GM21390 (cell line): ENCODE data around the gene GBX2.
"Not testable (repeated sequence)": the region's sequence is repeated elsewhere in the genome, so short reads cannot be mapped to it uniquely, and the experiment has no call there.

Experiments
- ATAC-seq: cut with Tn5 transposase; IDR thresholded peaks from one replicate; pipeline ENCODE4 v1.9.1; 2021; ENCODE audit not compliant: unreplicated experiment

GBX2 gene

DNA sequence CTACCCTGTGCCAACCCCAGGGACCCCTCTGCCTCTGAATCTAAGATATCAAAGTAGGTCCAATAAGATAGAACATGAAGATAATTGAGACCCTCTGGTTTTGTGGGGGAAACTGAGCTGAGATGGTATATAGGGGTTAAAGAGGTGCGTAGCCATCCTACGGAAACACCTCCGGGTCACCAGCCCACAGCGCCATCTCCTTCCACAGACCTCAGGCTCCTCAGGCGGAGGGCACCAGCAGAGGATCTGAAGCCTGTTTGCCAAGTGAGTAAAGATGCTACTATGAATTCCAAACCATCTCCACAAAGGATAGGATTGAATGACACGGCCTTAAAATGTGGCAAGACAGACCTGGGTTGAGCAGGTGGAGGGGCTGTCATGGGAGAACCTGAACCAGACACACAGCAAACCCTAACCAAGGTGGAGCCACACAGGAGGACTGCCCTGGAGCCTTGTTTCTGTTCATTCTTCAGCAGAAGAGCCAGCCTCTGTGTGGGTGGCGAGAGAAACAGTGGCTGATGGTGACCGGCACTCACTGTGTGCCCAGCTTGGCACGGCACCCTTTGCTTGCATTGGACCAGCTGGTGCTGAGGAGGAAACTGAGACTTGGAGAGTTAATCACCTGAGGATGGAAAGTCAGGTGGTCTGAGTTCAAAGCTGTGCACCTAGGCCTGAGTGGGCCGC, 10.2 kb downstream of the GBX2 start:
- ATAC-seq: no peak

DNA sequence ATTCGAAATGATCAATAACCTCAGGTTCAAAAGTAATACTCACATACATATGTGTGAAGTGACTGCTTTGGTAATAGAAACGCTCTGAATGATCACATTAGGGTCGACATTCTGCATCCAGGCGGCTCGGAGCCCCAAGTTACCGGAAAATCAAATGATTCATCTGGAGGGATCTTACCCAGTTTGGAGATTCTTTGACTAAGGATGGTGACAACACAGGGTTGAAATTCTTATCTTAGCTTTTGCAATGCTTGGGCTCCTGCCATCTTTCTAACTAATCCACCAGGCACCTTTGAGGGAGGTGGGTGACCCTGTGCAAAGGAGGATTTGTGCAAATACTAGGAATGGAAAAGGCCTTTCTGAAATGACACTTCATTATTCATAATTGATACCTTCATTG, 10.8 kb downstream of the GBX2 start:
- no peak for ATAC-seq

DNA sequence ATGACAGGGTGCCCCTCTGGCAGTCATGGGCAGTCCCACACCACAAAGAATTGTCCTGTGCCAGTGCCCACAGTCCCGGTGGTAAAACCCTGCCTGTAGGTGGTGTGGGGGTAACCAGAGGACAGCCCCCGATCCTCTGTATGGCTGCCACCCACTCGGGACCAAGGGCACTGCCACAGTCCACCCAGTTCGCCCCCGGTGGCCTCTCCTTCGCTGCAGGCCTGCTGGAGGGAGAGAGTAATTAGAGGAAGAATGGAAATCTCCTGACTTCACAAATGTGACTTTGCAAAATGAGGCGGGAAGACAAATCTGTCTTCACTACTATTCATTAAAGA, 11.4 kb downstream of the GBX2 start:
- ATAC-seq: no peak

DNA sequence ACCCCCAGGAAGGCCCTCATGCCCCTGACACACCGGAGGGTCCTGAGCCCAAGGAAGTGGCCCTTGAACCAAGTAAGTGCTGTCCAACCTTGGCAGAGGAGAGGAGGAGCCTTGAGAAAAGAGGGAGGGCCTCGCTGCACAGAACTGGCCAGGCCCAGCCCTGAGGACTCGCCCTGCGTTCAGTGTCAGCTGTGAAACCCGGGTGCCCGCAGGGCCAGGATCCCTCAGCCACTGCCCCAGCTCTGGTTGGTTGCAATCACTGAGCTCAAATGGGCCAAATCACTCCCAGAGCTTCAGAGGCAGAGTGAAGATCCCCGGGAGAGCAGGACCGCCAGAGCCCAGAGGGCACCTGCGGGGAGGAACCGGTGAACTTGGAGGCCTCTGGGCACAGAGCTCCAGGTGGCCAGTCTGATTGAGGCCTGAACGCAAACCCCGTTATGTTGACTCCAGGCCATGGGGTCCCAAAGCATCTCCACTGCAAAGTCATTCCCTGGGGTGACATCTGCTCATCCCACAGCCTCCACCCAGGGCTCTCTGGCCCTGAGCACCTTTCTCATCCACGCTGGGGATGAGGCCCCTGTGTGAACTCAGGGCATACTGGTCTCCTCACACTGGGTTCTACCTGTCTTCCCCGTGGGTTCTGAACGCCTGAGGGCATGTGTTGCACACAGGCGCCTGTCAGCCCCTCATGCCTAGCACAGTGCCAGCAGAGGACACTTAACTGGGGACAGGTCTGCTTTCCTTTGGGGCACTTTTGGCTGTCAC, 11.9 kb downstream of the GBX2 start:
- ATAC-seq: no peak

DNA sequence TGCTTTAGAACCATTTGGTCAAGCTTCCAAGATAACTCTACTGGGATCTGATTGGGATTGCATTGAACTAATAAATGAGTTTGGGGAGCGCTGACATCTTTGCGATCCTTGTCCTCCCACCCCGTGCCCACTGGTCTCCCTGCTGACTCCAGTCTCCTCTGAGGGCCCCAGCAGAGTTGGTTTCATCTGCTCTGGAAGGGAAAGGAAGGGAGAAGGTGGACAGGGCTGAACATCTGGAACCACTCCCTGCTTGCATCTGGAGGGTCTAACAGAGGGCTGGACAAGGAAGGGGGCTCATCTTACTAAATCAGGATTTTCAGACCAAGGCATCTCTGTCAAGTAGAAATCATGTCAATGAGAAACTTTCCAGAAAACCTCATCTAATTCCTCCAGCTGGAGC, 12.8 kb downstream of the GBX2 start:
- no peak for ATAC-seq

DNA sequence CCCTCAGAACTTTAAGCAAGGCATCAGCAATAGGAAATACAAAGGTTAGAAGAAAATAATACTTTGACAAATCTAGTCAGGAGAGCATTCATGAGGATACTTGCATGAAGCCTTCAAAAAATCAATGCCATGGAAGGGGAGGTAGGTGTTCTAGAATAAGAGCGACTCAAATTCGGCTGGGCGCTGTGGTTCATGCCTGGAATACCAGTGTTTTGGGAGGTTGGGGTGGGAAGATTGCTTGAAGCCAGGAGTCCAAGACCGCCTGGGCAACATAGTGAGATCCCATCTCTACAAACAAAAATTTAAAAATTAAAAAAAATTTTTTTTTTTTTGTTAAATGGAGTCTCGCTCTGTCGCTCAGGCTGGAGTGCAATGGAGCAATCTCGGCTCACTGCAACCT, 21.8 kb downstream of the GBX2 start:
- ATAC-seq: no peak

DNA sequence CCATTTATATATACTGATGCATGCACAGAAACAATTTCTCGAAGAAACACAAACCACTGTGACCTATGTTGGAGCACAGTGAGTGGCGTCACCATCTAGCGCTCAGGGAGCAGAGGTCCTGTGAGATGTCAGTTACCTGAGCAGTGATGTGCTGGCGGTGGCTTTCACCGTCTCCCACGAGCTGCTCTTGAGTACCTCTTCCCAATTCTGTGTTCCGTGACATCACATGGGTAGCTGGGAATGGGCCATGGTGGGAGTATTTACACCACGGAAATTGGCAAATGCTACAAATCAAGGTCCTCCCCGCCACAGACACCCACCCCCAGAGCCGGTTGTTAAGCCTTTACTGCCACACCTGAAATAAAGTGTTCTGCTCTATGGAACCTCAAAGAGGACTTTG, 24.4 kb downstream of the GBX2 start:
- ATAC-seq: no peak

DNA sequence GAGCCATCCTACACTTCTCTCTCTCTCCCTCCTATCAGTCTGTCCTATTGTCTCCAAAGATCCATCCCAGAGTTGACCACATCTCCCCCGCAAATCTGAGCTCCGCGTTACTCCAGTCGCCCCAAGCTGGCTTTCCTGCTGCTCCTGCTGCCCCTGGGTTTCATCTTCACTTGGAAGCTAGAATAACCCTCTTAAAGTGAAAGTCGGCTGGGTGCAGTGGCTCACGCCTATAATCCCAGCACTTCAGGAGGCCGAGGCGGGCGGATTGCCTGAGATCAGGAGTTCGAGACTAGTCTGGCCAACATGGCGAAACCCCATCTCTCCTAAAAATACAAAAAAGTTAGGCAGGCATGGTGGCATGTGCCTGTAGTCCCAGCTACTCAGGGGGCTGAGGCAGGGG, 26.6 kb downstream of the GBX2 start:
- not testable (repeated sequence) for ATAC-seq

DNA sequence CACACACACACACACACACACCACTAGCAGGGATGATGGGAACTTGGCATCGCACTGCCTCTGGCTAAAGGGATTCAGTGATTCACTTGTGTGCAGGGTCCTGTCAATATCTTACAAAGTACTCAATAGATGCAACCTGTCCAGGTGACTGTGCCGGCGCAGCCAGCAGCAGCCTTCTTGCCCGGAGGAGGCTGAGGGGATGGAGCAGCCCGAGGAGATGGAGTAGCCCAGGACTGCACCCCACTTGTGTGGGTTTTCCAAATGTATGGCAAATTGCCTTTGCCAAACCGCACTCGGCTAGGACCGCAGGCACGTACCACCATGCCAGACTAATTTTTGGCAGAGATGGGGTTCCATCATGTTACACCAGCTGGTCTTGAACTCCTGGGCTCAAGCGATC, 31.1 kb downstream of the GBX2 start:
- no peak for ATAC-seq

DNA sequence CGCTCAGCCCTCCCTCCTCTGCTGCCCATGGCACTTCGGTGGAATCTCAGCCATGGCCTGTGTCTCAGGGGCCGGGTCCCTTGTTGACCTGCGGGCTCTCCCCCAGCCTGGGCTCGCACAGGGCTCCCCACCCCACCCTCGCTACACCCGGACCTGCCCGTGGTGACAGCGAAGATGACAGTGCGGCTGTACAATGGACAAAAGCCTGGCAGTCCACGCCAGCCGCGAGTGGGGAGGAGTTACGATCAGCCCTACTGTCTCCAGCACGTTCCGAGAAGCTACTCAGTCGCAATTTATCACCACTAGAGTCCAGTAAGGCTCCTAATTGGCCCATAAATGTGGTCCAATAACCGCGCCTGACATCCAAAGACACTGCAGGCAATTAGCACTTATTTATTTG, 31.6 kb downstream of the GBX2 start:
- no peak for ATAC-seq

DNA sequence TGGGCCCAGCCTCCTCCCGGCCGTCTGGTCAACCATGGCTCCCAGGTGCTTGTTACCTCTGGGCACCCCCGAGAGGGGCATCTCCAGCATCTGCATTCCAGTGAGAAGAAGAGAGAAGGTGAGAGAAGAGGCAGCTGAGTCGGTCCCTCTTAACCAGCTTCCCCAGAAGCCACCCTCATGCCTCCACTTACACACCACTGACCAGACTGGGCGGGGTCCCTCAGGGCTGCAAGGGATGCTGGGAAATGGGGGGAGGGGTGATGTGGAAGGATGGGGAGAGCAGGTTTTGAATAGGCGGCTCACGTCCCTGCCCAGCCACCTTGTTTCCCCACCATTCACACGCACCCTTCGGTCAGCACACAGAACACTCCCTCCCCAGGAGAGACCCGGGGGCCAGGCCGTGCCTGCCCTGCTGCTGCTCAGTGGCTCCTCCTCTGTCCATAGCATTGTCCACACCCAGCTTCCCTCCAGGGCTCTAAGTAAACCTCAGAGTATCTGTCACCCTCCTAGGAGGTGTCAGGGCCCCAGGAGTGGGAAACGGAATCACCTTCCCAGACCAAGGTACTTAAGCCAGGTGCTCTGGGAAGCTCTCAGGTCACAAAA, 34.7 kb downstream of the GBX2 start:
- ATAC-seq: no peak

DNA sequence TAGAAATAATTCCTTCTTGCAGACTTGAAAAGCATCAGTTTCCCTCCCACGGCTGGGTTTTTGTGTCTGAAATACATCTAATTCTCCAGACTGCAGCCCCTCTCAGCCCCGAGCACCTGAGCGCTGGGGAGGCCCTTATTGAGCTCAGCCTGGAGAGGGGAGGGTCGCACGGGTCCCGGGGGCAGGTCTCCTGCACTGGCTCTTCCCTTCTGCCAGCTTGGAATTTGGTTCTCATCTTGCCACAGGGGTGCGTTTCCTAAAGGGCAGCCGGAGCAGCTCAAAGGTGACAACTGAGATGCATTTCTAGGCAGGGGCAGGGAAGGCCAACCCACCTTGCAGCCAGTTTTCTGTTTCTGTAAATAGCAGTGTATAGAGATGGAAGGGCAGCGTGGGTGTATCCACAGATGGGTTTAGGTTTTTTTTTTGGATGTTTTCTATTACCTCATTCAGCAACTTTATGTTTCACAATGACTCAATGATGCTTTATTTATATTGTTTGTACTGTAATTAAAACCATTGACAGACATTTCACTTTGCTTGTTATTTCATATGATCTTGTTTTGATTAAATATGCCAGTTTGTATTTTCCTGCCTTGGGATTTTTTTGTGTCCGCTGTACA, 37.0 kb downstream of the GBX2 start:
- no peak for ATAC-seq

DNA sequence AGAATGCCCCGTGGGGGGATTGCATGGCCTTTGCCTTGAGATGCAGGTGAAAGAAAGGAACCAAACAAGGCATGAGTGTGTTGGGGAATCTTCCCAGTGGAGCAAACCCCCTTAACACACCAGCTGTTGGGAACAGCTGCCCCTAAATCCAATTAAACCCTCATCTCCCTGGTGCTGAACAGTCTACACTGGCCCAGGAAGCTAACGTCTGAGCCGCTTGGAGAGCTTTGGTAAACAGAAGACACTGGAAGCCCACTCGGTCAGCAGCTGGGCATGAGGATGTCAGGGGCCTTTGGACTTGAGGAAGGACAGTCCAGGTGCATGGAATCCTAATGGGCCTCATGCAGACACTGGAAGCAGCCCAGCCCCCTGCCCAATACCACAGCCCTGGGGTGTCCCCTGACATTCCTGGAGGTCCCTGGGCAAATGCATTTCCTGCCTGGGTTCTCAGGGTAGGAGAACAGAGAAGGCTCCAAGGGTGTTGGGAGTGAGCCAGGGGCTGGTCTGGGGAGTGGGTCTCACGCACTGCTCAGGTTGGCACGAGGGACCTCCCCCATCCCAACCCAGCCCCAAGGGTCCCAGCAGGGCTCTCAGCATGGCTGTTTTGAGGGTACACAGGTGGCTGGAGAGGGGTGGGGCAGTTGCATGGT, 37.7 kb downstream of the GBX2 start:
- no peak for ATAC-seq

DNA sequence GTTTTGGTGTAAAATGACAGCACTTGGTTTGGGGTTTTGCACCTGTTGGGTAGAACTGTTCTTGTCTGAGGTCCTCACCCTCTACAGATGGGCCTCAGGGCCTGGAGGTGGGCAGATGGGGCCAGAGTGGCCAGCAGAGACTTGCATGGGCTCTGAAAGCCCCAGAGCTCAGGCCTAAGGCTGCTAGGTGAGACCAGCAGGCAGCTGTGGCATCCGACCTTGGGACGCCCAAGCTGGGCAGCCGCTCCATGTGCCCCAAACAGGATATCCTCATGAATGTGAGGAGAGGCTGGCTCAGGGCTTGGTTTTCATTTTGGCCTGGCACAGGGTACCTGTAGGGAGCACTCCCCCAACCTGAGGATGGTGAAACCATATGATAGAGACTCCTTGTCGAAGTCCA, 38.3 kb downstream of the GBX2 start:
- ATAC-seq: no peak

DNA sequence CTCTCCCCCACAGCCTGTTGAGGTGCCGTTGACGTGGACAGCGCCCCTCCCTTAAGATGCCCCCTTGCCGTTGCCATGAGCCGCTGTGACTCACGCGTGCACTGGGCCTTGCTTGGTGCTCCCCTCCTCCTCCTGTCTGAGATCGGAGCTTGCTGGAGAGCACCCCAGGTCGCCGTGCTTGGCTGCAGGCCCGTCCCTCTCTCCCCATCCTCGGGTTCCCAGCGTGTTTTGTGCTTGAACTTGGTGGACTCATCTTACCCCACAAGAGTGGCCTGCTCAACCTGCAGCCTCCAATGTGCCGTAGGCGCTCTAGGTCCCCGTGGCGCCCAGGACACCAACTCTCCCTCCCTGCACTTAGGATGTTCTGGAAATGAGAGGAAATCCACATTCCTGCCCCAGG, 39.9 kb downstream of the GBX2 start:
- ATAC-seq: no peak

DNA sequence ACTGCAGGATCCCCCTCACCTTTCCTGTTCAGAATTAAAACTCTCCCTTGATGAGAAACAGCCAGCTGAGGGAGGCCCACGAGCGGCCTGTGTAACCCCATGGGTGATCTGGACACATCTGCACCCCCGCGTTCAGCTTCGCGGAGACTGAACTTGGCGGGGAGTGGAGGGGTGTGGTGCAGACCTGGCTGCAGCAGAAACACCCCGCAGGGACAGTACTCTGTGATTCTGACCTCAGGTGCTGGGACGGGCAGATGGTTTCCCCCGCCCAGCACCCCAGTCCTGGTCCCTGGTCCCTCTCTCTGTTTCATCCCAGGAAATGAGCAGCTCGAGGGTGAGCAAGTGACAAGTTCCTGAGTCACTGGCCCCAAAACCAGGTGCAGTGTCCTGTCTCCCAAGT, 41.2 kb downstream of the GBX2 start:
- no peak for ATAC-seq

DNA sequence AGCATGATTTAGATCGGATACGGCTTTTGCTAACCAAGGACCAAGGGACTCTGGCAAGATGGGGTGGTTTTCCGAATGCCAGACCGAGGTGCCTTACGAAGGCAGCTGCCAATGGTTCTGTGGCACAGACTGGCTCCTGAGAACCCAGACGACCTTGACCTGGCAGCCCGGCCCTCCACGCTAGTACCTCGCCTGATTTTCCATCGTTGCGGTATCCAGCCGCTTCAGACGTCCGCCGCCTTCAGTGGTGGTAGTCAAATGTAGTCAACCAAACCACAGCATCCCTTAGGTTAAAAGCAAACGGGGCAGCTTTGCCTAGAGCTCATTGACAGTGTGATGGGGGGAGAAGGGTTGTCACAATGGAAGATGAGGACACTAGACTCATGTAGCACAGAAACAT, 42.6 kb downstream of the GBX2 start:
- ATAC-seq: no peak

DNA sequence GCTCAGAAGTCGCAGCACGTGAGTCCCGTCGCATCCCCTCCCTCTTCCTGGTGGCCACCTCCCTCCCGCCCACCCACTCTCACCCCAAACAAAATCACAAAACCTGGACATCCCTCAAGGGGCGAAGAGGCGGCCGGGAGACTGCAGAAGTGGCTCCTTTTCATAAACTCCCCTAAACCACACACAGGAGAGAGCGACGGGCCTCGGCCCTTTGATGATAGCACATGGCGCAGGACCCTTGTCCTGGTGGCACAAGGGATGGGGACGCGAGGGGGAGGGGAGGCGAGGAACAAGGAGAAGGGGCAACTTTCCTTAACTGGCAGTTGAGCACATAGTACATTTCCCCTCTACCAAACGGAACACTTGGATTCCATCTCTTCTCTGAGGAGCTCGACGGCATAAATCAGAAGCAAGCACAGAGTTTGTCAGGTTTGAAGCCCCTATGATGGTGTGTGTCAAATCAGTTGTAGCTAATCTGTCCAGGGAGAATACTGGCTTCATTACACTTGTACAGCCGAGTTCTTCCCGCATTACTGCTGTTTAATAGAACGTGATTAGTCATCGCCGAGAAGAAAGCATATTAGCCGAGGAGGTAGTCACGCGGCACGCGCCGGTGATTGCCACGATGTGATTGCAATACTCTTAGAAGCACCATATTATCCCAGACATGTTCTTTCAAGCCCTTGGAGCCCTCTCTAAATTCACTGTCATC, 43.8 kb downstream of the GBX2 start:
- no peak for ATAC-seq

DNA sequence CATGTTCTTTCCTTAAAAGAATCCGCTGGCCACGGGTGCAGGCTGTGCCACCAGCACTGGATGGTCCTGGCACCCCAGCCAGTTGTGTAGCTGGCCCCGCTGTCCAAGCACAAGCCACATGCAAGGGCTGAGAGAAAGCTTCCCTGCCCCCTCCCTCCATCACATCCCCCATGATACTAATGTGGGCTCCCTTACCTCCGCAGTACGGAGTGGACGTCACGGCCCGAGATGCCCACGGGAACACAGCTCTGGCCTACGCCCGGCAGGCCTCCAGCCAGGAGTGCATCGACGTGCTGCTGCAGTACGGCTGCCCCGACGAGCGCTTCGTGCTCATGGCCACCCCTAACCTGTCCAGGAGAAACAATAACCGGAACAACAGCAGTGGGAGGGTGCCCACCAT, 44.5 kb downstream of the GBX2 start:
- ATAC-seq: no peak

DNA sequence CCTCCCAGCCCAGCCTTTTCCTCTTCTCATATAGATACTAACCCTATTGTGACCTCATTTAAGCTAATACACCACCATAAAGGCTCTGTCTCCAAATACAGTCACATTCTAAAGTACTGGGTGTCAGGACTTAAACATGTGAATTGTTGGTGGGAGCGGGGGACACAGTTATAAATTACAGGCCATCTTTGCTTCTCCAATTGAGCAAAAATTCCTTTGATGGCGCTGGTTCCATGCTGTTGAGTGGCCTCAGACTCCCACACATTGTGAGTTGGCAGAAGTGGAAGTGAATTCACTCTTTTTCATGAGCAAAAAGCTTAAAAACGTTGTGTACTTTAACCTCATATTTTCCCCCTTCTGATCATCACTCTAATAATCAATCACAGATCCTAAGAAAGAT, 46.0 kb downstream of the GBX2 start:
- ATAC-seq: no peak

DNA sequence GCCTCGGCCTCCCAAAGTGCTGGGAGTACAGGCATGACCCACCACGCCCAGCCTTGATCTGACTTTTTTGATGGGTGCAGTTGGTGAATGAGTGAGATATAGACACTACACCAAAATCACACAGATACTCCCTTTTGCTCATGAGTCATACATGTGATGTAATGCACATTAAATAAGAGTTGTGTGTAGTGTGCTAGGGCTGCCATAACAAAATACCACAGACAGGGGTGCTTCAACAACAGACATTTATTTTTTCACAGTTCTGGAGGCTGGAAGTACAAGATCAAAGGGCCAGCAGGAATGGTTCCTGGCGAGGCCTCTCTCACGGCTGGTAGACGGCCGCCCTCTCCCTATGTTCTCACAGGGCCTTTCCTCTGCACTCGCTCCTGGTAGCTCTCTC, 46.6 kb downstream of the GBX2 start:
- ATAC-seq: no peak
